Skeletal muscle cell (primary cell): Measurements from ENCODE around the gene PARD3B.

Source experiments
- DNase-seq: peaks from one replicate; pipeline ENCODE4 v3.0.0-alpha.2; 2010; ENCODE audit warnings: low read depth
- H3K4me3 ChIP-seq: 2 replicates; pipeline ENCODE4 v1.5.1; 2011; ENCODE audit warnings: low read depth, mild to moderate bottlenecking, control low read depth, low read length, moderate library complexity

PARD3B gene

DNA sequence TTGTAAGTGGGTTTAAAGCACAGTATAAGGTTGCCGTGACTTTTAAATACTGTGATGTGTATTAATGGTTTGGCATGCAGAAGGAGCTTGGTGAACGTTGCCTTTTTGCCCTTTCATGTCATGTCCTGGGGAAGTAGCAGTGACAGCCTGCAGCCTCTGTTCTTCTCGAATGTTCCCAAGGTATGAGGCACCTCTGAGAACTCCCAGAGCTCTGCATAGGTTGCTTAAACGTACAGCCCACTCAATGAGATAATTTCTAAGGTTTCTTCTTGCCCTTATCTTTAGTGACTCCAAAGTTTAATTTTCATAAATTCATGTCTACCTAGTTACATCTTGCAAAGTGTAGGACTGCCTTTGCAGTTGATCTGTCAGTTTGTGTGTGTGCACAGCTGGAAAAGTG, 36.7 kb downstream of the PARD3B start:
- no peak overlapping the region for H3K4me3 ChIP-seq
- DNase-seq: no peak

DNA sequence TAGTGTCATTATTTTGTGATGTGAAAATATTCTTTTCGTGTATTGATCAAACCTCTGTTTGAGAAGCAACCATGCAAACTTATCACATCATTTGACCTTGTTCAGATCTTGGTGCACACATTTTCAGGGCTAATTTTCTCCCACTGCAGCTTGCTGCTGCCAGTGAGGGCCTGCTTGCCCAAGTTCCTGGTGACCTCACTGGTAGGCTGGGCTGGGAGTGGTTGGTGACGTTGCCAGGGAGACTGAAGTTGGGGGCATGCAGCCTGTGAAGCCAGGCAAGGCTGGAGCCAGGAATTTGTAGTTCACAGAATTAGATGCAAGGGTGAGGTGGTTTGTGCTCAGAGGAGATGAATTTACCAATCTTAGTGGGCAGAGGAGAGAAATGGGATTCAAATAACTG, 38.5 kb downstream of the PARD3B start:
- DNase-seq: no peak
- no peak overlapping the region for H3K4me3 ChIP-seq

DNA sequence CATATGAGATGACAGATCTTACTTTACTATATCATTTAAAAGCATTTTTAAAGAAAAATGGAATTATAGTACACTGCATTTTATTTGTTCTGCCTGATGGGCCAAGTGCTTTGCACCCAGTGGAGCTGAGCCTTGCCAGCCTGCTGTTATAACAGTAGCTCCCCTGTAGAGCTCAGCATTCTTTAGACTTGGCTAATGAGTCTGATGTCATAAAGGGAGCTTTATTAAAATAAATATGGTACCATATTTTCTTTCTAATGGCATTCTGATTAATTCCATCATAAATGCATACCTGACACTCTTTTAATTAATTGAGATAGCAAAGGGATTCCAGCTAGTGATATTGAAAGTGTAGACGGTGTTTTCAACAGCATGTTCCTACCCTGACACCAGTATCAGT, 40.7 kb downstream of the PARD3B start:
- DNase-seq: no peak
- no peak overlapping the region for H3K4me3 ChIP-seq

DNA sequence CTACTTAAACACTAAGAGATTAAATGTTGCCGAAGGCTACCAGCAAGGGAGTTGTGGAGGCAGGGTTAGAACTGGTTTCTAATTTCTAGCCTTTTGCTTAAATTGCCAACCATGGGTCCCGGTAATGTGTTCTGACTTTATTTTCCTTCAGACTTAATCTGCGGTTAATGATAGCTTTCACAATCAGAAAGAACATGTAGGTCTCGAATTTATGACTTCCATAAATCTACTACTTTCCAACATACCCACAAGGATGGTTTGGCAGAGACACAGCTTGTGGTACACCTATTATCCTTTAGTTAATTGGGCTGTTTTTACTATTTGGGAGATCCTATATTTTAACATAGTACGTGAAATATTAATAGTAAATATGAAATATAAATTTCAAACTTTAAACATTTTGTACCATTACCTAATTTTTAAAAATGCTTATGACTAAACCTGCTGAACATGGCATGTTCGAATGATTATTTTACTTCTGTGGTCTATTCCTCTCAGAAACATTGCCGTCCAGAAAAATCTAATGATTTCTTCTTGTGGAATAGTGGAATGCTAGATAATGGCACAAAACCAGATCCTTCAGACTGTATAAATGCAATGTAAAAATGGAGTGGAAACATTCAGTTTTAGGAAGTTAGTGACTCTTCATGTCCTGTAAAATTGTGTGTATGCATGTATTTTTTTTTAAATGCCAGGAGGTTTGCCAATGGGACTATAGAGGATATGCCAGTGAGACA, 41.3 kb downstream of the PARD3B start:
- H3K4me3 ChIP-seq: no peak overlapping the region
- no peak for DNase-seq

DNA sequence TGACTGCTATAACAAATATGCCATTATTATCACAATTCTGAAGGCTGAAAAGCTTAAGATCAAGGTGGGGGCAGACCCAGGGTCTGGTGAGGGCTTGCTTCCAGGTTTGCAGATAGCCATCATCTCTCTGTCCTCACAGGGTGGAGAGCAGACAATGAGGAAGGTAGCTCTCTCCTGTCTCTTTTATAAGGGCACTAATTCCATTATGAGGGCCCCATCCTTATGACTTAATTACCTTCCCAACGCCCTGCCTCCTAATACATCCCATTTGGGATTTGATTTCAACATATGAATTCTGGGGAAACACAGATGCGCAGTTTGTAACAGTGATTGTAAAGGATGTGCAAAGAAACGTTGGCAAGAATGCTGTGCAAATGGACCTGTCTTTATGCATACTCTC, 44.8 kb downstream of the PARD3B start:
- no peak for DNase-seq
- H3K4me3 ChIP-seq: no peak overlapping the region

DNA sequence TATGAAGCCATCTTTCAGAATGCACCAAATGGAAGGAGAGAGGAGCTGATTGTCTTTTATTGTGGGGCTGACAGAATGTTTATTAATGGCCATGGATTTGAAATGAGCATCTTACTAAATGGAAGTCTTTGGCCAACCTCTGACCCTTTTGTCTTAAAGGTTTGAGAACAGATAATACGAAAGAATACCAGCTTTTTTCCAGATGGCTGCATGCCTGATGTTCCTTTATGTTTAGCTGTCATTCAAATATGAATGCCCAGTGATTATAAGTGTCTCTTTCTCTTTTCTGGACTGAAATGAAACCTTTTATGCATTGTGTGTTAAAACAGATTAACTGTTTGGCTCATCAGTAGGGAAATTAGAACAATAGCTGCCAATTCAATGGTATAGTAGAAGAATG, 46.0 kb downstream of the PARD3B start:
- no peak for DNase-seq
- no peak overlapping the region for H3K4me3 ChIP-seq

DNA sequence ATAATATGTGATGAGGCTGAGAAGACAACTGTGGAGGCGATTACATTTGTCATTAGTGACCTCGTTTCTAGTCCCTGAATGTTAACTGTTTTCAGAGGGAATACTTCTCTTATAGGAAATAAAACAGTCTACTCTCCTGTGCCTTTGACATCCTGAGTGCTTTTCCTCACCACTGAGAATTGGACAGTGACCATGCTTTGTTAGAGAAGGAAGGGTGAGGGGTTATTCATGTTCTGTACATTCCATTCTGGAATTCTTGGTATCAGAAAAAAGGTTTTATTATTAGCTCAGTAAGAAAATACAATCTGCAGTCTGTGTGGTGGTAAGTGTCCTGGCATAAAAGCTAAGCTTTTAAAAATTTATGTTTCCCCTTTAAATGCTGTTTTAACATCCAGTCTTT, 58.8 kb downstream of the PARD3B start:
- no peak overlapping the region for H3K4me3 ChIP-seq
- DNase-seq: peak; percentile 22

DNA sequence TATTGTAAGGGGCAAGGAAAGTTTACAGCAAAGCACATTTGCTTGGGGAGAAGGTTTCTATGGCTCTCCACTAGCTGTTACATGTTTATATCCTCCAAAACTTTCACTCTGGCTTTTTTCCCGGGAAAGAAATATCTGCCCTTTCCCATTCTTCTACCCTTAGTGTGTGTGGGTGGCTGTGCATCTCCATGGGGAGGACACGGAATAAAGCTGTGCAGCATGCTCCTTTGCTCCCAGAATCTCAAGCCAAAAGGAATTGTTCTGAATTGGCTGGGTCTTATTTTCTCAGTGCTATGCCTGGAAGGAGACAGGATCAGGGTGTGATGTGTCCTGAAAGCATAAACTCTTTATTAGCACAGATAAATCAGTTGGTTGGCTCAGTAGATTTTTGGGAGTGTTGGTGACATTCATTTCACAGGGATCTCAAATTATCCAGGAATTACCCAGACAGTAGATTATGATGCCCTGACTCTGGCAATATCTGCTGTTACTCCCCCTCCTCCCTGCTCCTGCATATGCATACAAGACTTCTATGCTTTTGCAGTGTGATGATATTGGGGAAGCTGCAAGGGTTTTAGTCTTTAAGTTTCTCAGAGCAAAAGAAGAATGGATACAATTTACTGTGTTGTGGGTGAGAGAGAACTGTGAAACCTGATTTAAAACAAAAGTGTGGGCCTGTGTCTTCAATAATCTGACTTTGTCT, 63.1 kb downstream of the PARD3B start:
- DNase-seq: peak; percentile 36
- H3K4me3 ChIP-seq: no peak overlapping the region

DNA sequence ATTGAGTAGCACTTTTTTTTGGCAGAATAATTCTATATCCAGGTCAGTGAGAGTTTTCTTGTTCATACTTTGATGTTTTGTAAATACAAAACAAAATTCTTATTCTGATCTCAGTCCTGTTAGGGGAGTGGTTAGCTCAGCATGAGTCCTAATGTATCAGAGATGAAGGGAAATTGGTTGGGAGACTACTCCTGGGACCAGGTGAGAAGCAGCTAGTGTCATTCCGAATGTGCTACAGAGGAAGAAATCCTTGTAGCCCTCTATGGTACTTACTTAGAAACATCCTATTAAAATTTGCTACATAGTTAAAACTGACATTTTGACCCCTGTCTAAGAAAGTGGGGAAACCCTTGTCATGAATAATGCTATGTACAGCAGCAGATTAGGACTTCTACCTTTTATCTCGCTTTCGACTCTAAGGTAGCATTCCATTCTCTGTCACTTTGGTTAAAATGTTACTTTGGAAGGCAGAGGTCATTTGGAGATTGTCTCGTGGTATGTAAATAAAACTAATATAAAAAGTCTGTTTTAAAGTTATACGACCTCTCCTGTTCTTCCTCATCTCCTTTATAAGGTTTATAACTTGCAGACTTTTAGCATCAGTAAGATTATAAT, 65.8 kb downstream of the PARD3B start:
- no peak overlapping the region for H3K4me3 ChIP-seq
- DNase-seq: no peak

DNA sequence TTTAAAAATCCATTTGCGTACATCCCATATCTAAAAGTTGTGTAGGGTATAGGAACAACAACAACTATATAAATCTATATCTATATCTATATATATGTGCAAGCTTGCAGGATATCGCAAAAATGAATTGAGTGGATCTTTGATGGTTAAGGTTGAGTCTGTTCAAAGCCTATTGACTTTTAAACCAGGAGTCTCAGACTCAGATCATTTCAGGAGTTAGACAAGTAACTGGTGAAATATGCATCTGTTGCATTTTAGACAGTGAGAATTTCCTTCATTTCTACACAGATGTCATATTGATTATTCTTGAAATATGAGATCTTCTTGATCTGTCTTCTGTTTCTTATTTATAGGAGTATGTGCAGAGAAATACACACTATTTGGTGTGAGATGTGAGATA, 66.5 kb downstream of the PARD3B start:
- no peak for DNase-seq
- no peak overlapping the region for H3K4me3 ChIP-seq

DNA sequence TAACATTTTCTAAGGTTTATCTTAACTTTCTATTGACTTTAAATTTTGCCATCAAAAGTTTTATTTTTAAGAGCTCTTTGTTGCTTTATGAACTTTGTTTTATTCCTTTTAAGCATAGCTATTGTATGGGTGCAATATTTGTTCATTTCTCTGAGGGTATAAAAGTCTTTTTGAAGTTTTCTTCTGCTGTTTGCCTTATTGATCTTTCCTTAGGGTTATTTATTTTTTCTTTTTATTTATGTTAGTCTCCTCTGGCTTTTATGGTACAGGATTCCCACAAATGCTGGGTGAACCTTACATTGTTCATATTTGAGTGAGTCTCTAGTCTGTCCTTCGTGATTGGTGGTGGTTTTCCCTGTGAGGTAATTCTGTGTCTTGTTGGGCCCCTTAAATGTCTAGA, 68.4 kb downstream of the PARD3B start:
- no peak overlapping the region for H3K4me3 ChIP-seq
- DNase-seq: no peak

DNA sequence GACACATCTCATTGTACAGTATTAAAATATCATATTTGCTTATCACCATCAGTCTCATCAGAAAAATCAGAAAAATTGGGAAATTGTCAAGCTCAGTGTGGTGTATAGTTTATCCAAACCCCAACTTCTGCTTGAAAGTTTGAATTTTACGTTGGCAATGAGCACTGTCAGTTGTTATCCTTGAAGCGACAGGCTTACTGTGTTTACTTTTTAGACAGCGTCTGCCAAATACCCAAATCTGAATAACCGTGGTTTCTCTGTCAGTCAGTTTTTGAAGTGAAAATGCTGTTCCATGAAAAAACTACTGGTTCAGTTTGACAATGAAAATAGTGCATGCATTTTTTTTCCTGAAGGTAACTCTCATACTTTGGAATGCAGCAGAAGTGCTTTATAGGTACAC, 70.2 kb downstream of the PARD3B start:
- DNase-seq: no peak

DNA sequence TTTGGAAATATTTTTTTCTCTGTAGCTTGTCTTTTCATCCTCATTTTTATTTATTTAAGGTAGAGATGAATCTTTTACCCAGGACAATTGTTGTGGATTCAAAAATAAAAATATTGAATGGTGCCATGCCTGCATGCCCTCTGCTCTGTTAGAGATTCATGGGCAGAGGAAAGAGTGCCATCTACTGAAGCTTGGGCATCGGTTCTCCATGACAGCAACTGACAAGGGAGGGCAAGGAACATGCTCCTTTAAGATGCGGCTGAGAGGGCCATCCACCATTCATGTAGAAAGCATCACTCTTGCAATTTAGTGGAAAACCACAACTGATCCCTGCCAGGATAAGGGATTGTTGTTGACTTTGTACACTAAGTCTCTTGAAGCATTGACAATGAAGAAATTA, 79.9 kb downstream of the PARD3B start:
- no peak for DNase-seq
- H3K4me3 ChIP-seq: no peak overlapping the region

More for the DNA sequence above, 70.2 kb downstream of the PARD3B start:
- no peak overlapping the region for H3K4me3 ChIP-seq

DNA sequence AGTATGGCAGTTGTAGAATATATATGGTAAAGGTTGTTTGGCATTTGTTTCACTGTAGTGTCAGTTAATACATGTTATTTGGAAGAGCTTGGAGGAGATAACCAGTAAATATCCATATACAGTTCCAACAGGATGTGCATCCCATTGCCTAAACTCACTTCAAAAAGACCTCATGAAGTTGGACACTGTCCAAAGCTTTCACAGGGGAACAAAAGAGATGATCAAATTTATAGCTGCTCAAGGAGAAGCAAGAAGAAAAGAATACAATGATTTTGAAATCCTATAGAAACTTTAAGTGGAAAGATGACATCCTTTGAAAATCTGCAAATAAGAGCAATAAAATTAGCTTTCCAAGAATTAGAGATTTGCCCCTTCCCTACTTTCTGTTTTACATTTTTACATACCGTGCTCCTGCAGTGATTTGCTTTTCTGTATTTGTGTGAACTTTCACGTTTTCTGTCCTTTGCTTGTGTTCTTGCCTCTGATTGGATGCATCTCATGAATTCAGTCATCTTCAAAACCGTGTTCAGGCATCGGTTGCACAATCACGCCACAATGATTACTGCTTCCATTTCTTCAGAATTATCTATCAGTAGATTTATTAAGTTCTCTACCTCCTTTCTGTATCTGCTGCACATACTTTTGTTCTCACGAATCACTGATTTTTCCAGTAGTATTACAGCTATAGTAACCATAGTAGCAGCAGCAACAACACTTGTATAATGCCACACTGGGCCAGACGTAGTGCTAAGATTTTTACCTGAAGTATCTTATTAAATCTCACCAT, 83.8 kb downstream of the PARD3B start:
- no peak overlapping the region for H3K4me3 ChIP-seq
- DNase-seq: peak; percentile 54

DNA sequence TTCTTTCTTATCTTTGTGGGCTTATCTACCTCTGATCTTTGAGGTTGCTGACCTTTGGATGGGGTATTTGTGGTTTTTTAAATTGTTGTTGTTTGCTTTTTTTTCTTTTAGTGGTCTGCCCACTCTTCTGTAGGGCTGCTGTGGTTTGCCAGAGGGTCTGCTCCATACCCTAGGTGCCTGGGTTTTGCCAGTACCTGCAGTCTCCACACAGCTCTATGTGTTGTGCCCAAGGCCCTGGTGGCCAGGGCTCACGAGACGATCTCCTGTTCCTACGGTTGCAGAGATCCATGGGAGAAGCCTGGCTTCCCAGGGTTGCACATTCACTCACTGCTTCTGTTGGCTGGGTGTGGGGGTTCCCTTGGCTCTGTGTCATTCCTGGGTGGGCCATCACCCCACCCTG, 87.1 kb downstream of the PARD3B start:
- H3K4me3 ChIP-seq: no peak overlapping the region
- DNase-seq: no peak

DNA sequence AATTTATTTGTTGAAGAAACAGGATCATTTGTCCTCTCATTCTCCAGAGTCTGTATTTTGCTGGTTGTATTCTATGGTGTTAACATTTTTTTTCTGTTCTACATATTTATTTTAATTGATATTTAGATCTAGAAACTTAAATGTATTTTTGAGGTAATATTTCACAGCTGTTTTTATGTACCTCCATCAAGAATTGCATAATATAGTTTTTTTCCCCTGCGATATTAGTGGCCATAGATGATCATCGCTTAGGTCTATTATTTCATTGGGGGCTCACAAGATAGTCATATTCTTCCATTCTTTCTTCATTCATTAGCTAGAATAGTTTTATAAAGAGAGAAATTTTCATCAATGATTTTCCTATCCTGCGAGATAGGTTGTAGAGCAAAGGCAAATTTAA, 89.3 kb downstream of the PARD3B start:
- DNase-seq: no peak
- no peak overlapping the region for H3K4me3 ChIP-seq

DNA sequence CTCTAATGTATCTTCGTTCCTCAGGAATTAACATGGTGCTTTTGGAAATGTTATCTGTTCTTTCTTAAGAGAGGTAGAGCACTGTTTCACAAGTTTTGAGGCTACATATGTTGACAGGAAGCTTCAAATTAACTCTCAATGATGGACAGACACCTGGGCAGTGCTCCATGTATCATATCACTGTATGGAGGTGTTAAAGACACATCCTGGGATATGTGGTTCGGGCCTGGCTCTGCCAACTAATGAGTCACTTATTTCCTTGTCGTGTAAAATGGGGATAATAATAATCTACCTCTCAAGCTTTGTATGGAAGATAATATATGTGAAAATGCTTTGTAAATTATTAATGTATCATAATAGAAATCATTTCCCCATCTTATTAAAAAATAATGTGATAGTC, 90.2 kb downstream of the PARD3B start:
- H3K4me3 ChIP-seq: no peak overlapping the region
- DNase-seq: no peak

DNA sequence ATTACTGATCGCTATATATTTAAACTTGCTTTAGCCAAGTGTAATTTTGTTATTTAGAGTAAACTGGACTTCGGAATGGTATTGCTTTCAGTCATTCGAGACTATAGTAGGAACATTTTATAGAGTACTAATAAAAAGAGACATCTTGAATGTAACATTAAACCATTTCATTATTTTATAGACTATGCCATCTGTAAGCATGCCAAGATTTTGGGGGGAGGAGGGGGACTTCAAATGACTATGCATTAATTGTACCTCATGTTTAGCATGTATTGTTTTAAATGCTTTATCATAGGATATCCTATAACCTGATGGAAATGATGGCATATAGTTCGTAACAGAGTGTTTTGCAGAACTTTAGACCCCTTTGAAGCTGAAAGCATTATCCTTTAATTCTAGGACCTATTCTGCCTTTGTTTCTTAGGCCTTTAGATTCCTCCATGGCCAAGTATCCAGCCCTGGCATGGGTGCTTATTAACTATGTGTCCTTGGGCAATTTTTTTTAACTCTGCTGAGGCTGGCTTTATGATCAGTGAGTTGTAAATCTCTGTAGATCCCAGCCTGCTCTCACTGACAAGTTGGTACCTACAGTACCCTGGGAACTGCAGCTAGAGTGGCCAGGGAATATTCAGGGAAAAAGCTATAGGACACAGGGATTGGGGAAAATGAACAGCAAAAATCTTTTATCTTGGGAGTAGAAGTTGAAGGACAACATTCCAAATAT, 93.4 kb downstream of the PARD3B start:
- no peak overlapping the region for H3K4me3 ChIP-seq
- DNase-seq: no peak

DNA sequence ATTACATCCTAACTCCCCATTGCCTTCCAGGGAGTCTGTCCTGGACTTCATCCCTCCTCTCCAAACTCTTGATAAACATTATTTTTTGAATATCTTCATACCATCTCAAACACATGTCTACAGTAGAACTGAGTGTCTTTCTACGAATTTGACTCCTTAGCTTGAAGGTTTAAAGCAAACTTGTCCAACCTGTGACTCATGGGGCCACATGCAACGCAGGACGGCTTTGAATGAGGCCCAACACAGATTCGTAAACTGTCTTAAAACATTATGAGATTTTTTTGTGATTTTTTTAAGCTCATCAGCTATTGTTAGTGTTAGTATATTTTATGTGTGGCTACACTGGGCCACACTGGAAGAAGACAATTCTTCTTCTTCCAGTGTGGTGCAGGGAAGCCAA, 98.1 kb downstream of the PARD3B start:
- H3K4me3 ChIP-seq: no peak overlapping the region
- DNase-seq: no peak
